RWPE2 (cell line): Measurements from ENCODE around the gene C17orf114.

ENCODE experiments used
- ATAC-seq: fragments of 200-7000 bp; cut with Tn5 transposase; 3 replicates; pipeline ENCODE4 v1.9.1; 2021; ENCODE audit warnings: low read depth
- DNase-seq: peaks from one replicate; pipeline ENCODE4 v3.0.0-alpha.2; 2020; ENCODE audit warnings: low spot score
- H3K27ac ChIP-seq: fragments of 450-650 bp; 2 replicates; pipeline ENCODE4 v1.5.1; 2017; ENCODE audit warnings: mild to moderate bottlenecking; ENCODE audit not compliant: poor library complexity, severe bottlenecking
- H3K27me3 ChIP-seq: fragments of 250-450 bp; sonication (Bioruptor Pico); 2 replicates; pipeline ENCODE4 v1.5.1; 2021; ENCODE audit warnings: mild to moderate bottlenecking, moderate library complexity; ENCODE audit not compliant: insufficient read depth, poor library complexity, severe bottlenecking
- H3K36me3 ChIP-seq: fragments of 250-450 bp; sonication (Bioruptor Pico); 2 replicates; pipeline ENCODE4 v1.5.1; 2020; ENCODE audit warnings: low read depth, mild to moderate bottlenecking, moderate library complexity
- H3K4me1 ChIP-seq: fragments of 250-450 bp; sonication (Bioruptor Pico); 2 replicates; pipeline ENCODE4 v1.5.1; 2021; ENCODE audit warnings: mild to moderate bottlenecking, moderate library complexity; ENCODE audit not compliant: insufficient read depth, poor library complexity, severe bottlenecking
- H3K4me3 ChIP-seq: fragments of 250-450 bp; sonication (Bioruptor Pico); 2 replicates; pipeline ENCODE4 v1.5.1; 2021; ENCODE audit warnings: mild to moderate bottlenecking, moderate library complexity; ENCODE audit not compliant: severe bottlenecking
- H3K9me3 ChIP-seq: fragments of 250-450 bp; sonication (Bioruptor Pico); 2 replicates; pipeline ENCODE4 v1.5.1; 2021; ENCODE audit warnings: mild to moderate bottlenecking, moderate library complexity; ENCODE audit not compliant: severe bottlenecking
- CTCF ChIP-seq: fragments of 450-650 bp; IDR thresholded peaks from one replicate; pipeline ENCODE4 v1.5.1; 2017; ENCODE audit warnings: mild to moderate bottlenecking, moderate library complexity; ENCODE audit not compliant: poor library complexity, severe bottlenecking

The C17orf114 gene

DNA sequence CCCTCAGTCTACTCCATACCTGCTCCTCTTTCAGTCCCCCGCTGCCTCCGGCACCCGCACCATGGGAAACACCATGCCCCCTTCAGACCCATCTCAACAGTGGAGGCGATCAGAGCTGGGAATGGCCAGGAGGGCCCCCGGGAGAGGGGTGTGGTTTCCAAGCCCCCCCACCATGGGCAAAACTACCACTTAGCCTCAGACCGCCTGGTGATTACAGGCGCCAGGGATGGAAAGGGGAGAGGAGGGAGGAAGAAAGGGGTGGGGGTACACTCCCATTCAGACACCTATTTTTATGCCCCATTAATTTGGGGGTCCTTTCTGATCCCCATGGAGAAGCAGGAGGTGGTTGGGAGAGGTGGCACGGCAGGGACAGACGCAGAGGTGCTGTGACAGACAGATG, at the start of gene C17orf114:
Gene C17orf114 (minus strand): TSS at position 101 of the 400 bp plus-strand sequence.
- Histone ChIP-seq H3K27me3 (no peaks in the 10 kb centered on the region), H3K9me3 (no peaks in the 10 kb centered on the region), H3K36me3 (peaks cover 19% of the 10 kb centered on the region), H3K4me3 (no peak within 1 kb of the TSS), H3K27ac (no peak within 1 kb of the TSS), H3K4me1 (peaks cover 4% of the 10 kb centered on the region)
- DNase-seq (no peak), ATAC-seq (no peak)
- no peak for TF ChIP-seq CTCF

DNA sequence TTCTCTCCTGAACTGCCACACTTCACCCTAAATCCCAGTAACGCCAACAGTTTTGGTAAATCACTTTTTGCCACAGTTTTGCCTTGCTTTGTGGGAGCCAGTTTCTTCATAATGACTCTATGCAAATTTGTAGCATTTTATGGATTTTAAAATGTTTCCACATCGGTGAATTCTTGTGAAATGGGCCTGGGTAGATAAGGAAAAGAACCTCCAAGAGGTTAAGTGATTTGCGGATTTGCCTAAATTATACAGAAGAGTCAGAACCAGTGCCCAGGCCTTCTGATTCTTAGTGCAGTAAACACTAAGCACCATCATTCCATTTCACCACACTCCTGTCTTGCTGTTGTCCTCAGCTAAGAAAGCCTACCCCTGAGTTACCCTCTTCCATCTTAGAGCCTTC, 49.0 kb upstream of the C17orf114 start:
- Histone ChIP-seq H3K4me3 (no peak overlapping the region), H3K27me3 (no peaks in the 10 kb centered on the region), H3K4me1 (peaks cover 78% of the 10 kb centered on the region), H3K9me3 (no peaks in the 10 kb centered on the region), H3K27ac (peak overlapping the region; percentile 99), H3K36me3 (peaks cover 12% of the 10 kb centered on the region; the same call in 1 of the 2 replicates)
- DNase-seq (no peak), ATAC-seq (no peak)
- no peak for TF ChIP-seq CTCF

DNA sequence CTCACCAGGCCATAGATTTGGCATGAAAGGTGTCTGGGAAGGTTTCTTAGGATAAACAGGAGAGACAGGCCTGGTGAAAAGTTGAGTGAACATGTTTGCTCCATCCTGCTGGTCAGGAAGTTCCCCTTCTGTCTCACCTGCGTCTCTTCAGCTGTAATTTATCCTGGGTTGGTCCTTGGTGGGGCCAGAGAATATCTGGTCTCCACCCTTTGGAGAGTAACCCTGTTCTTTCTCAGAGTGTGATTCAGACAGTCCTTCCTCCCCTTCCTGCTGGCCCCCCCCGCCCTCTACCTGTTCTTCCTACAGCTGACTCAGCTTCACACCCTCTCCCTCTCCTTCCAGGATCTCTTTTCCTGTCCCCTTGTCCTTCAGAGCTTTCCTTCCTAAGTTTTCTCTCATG, 48.1 kb upstream of the C17orf114 start:
- ATAC-seq (peak; percentile 56), DNase-seq (peak; percentile 84)
- H3K4me3 ChIP-seq, result no peak overlapping the region
- H3K9me3 ChIP-seq, result no peaks in the 10 kb centered on the region
- TF ChIP-seq CTCF, result no peak
- H3K27me3 ChIP-seq, result no peaks in the 10 kb centered on the region
- H3K27ac ChIP-seq, result peak overlapping the region; percentile 99
- peaks cover 83% of the 10 kb centered on the region for H3K4me1 ChIP-seq
- peaks cover 12% of the 10 kb centered on the region; the same call in 1 of the 2 replicates for H3K36me3 ChIP-seq

GRCh38 chr17:4849011-4849536, 46.9 kb upstream of the C17orf114 start:
- no peaks in the 10 kb centered on the region for H3K9me3 ChIP-seq
- H3K27ac ChIP-seq, result peak overlapping the region; percentile 99
- no peak for TF ChIP-seq CTCF
- peaks cover 74% of the 10 kb centered on the region for H3K4me1 ChIP-seq
- H3K27me3 ChIP-seq, result no peaks in the 10 kb centered on the region
- peak; percentile 85 for DNase-seq
- H3K36me3 ChIP-seq, result peaks cover 13% of the 10 kb centered on the region
- peak; percentile 80 for ATAC-seq
- no peak overlapping the region for H3K4me3 ChIP-seq

DNA sequence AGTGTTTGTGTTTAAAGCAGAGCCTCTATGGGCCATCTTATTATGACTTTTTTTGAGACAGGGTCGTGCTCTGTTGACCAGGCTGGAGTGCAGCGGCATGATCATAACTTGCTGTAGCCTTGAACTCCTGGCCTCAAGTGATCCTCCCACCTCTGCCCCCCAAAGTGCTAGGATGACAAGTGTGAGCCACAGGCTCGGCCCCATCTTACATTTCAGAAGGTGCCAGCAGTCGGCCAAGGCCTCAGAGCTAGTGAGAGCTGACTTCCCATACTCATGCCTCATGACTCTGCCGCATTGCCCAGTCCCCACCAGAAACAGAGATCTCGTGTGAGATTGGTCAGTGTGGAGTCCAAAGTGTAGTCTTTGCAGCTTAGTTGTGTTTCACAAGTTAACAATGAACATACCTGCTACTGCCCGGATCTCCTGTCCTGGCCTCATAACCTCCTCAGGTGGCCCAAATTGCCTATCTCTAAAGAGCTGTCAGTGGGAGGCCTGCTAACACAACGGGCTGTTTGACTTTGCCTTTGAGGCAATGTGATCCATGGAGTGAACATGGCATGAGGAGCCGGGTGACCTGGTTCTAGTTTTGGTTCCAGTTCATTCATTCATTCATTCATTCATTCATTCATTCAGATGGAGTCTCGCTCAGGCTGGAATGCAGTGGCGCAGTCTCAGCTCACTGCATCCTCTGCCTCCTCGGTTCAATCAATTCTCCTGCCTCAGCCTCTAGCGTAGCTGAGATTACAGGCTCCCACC, 44.7 kb upstream of the C17orf114 start:
- H3K36me3 ChIP-seq, result peaks cover 19% of the 10 kb centered on the region
- H3K27me3 ChIP-seq, result no peaks in the 10 kb centered on the region
- no peak overlapping the region for H3K4me3 ChIP-seq
- ATAC-seq (no peak), DNase-seq (no peak)
- H3K27ac ChIP-seq, result peak overlapping the region; percentile 99
- H3K9me3 ChIP-seq, result no peaks in the 10 kb centered on the region
- peaks cover 60% of the 10 kb centered on the region for H3K4me1 ChIP-seq
- no peak for TF ChIP-seq CTCF
